GM12801 (cell line): ENCODE data around the gene RAD51B.

ENCODE experiments used
- TF ChIP-seq, protein P1 (sequence below): IDR thresholded peaks from one replicate; pipeline ENCODE4 v1.5.1; 2011; ENCODE audit warnings: control low read depth; ENCODE audit not compliant: insufficient read length; ENCODE audit errors: extremely low read depth

RAD51B gene

DNA sequence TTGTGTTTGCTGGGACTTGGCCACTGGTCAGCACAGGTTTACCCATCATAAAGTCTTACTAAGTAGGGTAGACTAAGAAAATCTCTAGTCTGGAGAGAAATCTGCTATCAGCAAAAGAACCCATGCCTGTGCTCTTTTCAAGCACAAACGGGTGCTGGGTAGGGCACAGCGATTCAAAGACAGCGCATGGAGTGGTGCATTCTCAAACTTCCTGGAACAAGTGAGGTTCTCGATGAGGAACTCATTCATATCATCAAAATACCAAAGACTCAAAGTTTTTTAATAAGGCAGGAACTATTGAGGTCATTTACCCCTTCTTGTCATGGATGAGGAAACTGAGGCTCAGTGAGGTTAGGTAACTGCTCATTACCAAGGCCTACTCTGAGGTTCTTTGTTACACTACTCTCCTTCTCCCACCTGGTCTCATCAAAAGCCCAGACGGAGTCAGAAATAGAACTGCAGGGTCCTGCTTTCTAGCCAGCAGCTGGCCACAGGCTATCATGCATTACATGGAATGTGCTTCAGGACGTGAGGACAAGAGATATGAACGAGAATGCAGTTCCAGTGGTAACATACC lies 583.0 kb downstream of the RAD51B start:
- TF ChIP-seq, protein P1, sequence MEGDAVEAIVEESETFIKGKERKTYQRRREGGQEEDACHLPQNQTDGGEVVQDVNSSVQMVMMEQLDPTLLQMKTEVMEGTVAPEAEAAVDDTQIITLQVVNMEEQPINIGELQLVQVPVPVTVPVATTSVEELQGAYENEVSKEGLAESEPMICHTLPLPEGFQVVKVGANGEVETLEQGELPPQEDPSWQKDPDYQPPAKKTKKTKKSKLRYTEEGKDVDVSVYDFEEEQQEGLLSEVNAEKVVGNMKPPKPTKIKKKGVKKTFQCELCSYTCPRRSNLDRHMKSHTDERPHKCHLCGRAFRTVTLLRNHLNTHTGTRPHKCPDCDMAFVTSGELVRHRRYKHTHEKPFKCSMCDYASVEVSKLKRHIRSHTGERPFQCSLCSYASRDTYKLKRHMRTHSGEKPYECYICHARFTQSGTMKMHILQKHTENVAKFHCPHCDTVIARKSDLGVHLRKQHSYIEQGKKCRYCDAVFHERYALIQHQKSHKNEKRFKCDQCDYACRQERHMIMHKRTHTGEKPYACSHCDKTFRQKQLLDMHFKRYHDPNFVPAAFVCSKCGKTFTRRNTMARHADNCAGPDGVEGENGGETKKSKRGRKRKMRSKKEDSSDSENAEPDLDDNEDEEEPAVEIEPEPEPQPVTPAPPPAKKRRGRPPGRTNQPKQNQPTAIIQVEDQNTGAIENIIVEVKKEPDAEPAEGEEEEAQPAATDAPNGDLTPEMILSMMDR, result no peak

DNA sequence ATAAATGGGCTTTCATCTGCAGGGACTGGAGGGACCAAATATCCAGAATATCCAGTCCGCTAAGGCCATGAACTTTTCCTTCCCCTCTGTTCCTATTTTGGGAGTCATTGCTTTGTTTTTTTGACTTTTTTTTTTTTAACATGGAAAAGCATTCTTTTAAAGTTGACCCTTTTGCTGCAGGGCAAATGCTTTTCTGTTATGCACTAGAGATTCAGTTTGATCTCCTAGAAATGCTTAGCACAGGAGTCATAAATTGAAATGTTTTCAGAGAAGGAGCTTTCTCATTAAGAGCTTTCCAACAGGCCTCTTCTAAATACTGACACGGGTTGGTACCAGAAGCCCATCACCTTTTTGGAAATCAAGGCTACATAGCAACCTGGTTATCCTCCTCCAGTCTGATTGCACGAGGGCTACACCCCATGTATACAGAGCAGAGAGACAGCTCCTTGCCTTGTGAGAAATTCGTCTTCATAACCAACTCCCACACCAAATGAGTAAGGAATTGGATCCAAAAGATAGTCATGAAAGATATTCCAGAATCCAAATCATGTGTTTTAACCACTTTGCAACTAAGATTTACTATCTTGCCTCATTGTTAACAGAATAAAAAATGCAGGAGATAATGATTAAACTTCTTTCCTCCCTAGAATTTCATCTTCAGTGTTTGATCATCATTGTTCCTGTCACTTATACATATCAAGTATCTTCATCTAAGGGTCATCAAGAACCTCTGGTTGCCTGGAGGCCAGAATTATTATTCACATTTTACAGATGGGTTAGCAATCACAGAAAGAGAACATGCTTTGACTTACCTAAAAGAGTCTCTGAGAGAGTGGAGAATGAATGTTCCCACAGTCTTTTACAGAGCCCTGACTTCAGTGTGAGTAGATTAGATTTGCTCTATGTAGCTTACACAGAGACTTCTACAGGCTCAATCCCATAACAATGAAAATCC lies 583.9 kb downstream of the RAD51B start:
- TF ChIP-seq, protein P1, result no peak

DNA sequence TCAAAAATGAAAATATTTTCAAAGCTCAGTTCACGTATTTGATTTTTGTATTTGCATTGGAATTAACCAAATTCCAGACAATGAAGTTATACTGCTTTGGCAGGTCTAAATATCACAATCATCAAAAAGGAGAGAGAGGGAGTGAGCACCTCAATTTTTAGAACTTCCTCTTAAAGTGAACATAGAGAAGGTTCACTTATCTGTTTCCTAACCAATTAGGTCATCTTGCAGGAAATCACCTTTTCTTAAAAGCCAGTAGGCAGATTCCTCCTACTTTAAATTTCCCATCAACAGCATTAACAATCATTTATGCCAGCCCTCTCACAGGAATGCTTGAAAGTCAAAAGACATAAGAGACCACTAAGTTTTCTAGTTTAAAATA lies 584.6 kb downstream of the RAD51B start:
- TF ChIP-seq, protein P1, result no peak

DNA sequence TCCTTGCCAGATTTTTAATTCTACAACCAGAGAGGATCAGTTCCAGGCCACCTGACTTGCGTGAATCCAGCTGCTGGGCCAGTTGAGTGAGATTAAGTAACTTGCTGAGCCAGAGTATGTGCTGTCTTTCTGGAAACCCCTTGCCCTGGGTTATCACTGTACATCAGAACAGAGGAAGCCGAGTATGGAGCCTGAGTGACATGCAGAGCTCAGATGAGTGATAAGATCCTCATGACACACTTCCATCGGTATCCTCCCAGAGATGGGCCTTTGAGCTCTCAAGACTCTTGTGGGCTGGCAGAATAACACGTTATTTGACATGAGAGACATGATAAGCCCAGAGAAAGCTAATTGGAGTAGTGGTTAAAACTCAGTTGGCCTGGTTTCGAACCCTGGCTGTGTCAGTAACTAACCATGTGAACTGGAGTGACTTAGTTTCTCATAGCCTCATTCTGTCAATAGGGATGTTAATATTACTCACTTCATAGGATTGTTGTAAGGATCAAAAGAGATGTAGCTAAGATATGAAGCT lies 585.1 kb downstream of the RAD51B start:
- TF ChIP-seq, protein P1, result no peak

DNA sequence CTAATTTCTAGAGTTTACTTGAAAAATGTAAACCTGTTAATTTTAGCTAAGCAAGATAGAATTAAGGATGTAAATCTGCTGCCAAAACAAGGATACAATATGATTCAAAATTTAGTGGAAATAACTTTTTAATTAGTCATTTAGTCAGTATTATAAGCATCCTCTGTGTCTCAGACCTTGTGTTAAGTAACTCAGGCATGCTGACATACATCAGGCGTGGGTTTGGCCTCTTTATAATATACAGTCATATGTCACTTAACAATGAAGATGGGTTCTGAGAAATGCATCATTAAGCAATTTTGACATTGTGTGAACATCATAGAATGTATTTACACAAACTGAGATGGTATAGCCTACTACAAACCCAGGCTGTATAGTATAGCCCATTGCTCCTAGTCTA lies 586.4 kb downstream of the RAD51B start:
- TF ChIP-seq, protein P1, result no peak

DNA sequence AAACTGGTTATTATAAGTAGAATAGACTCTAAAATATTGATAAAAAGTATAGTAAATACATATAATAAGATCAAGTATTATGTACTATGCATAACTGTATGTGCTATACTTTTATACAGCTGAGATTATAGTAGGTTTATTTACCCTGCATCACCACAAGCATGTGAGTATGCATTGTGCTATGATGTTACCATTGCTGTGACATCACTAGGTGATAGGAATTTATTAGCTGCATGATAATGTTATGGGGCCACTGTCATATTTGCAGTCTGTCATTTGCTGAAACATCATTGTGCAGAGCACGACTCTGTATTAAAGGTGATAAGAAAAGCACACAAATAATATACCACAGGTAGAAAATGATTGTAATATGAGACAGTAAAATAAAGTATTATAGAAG lies 587.7 kb downstream of the RAD51B start:
- TF ChIP-seq, protein P1, result no peak

DNA sequence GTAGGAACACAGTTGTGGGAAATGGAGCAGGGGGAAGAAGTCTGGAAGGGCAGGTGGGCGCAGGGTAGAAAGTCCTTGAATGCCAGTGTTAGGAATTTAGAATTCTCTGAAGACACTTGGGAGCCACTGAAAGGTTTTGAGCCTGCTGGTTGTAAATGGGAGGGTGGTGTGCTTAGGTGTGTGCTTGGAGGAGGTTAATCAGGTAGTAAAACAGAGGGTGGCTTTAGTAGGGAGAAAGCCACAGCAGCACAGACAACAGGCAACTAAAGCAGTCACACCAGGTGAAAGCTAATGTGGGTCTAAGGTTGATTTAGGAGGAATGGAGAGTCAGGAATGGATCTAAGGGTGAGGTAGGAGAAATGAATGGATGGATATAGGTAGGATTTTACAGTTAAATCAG lies 588.2 kb downstream of the RAD51B start:
- TF ChIP-seq, protein P1, result no peak
